NCI-H187 (cell line): ENCODE measurements around the gene PLCD3.

ENCODE experiments used
- DNase-seq, 2 experiments: peaks; one replicate each; lab custom pipeline; 2025; lab: John Stamatoyannopoulos, UW

Gene PLCD3

GRCh38 chr17:45101883-45102811 is 30.2 kb downstream of the PLCD3 start:
- no peak for DNase-seq

- DNase-seq: no peak
Observed at GRCh38 chr17:45101546-45101882, 30.8 kb downstream of the PLCD3 start.

DNA sequence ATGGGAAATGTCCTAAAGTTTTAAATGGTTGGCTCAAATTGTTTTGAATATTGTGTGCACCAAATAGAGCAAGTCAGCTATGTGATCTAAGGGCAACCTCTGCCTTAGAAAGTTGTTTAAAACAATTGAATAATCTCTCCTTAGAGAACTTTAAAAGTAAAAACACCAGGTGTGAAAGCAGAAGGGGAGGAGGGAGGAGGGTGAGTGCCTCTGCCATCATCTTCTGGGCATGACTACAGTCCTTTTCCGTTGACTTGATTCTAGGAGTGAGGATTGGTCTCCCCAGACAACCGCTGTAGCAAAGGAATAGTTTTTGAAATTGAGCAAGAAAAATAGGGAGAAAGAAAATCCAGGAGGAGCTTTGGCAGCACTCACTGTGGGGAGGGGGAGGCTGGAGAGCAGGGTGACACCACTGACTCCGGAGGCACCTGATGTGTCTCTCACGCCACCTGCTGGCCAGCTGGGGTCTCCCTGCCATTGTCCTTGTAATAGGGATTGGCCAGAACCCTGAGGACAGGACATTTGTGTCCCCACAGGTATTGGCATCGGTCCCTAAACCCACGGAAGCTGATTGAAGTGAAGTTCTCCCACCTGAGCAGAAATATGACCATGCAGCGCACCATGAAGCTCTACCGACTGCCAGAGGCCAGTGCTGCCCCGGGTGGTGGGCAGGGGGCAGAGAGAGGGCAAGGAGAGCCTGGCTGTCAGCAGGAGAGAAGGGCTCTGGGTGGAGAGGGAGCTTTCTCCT is 33.3 kb downstream of the PLCD3 start:
- DNase-seq: peak; percentile 50

GRCh38 chr17:45098081-45098868 is 34.0 kb downstream of the PLCD3 start:
- no peak for DNase-seq

DNA sequence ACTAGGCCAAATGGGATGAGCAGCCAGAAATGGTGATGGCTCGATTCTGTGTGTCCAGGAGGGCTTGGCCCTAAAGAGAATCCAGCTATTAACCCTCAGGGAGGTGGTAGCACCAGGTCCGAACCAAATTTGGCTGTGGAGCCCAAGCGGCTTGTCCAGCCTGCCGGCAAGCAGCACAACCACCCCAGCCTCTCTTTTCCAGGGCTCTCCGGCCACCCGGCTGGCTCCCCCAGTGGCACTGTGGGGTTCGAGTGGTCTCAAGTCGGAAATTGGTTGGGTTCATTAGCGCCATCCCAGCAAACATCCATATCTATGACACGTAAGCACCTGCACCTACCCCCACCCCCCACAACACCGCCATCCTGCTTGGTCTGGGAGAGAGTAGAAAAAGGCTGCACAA is 35.4 kb downstream of the PLCD3 start:
- no peak for DNase-seq

- DNase-seq: no peak
Observed at GRCh38 chr17:45096141-45096540, 36.2 kb downstream of the PLCD3 start.

- DNase-seq: no peak
Observed at GRCh38 chr17:45093444-45094110, 38.7 kb downstream of the PLCD3 start.

GRCh38 chr17:45092911-45093430 is 39.3 kb downstream of the PLCD3 start:
- no peak for DNase-seq

DNA sequence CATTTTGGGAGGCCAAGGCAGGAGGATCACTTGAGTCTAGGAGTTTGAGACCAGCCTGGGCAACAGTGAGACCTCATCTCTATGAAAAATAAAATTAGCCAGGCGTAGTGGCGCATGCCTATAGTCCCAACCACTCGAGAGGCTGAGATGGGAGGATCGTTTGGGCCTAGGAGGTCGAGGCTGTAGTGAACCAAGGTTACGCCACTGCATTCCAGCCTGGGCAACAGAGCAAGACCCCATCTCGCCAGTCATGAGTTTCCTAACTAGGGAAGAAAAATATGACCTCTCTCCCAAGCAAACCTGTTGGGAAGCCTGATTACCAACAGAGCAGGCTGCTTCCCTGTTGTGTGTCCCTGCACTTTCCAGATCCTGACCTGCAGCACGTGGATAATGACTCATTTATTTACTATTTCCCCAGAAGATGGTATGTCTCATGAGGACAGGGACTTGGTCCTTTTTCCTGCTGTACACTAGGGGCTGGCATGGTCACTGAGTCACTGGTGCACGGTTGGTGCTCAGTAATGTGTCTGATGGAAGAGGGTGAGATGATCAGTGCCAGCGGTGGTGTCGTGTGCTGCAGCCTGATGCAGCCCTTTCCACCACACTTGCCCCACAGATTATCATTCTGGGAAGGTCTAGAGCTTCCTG is 40.4 kb downstream of the PLCD3 start:
- DNase-seq: no peak

DNA sequence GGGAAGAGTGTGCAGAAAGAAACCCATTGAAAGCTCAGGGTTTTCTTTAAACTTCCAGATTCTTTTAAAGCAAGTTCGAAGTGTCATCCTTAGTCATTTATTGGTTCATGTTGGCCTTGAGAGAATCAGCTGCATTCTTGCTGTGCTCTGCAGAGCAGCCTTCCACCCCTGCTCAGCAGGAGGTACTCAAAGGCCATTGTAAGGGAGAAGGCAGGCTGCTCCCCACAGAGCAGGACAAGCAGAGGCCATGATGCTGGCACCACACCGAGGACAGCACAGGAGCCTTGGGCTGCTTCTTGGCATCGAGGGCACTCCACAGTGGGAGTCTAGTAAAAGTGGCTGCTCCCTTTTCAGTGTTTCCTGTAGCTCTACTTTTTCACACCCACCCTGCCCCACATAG is 41.6 kb downstream of the PLCD3 start:
- no peak for DNase-seq

DNA sequence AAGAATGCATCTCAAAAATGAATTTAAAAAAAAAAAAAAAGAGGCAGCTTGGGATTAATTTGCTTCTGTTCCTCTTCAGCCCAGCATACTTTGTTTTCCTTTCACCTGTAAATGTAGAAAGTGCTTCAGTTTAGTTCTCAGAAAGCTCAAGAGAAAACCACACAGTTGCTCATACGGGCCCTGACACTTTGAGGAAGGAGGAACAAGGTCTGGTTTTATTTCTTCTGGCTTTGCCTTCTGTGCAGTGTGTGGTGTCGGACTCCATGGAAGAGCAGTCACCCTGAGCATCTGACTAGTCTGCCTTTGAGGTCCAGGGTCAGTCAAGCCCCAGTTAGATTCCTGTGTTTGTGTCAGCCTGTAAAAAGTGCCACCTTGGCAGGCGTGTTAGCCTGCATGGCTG is 43.6 kb downstream of the PLCD3 start:
- no peak for DNase-seq

- no peak for DNase-seq
Observed at GRCh38 chr17:45087978-45088377, 44.3 kb downstream of the PLCD3 start.

GRCh38 chr17:45087504-45087975 is 44.8 kb downstream of the PLCD3 start:
- DNase-seq: no peak

GRCh38 chr17:45086865-45087503 is 45.3 kb downstream of the PLCD3 start:
- no peak for DNase-seq

DNA sequence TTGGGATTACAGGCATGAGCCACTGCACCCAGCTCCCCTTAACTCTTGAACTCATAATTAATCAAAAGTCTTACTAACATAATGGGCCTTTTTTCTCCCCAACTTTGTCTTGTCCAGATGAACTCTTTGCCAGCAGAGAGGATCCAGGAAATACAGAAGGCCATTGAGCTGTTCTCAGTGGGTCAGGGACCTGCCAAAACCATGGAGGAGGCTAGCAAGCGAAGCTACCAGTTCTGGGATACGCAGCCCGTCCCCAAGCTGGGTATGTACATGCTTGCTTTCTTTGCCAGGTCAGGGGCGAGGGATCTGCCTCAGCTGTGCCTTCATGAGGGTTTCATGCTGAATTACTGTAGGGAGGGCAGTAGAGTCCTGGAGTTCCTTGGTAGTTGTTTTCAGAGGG is 45.9 kb downstream of the PLCD3 start:
- DNase-seq: no peak

GRCh38 chr17:45081047-45081703 is 51.1 kb downstream of the PLCD3 start:
- DNase-seq: no peak

DNA sequence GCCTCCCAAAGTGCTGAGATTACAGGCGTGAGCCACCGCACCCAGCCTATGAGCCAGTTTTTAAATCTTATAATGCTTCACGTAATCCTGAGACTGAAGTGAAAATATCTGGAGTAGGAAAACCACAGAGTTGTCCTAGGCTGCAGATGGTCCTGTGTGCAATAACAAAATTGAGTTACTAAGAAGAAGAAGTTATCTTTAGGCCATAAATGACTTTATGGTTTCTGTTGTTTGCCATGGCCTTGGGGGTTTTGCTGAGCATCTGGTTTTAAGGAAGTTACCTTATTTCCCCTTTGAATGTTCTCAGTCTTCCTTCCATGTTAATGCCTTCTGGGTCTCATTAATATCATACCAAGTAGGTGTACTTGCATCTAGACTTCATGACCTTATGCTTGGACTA is 54.7 kb downstream of the PLCD3 start:
- DNase-seq: no peak

GRCh38 chr17:45073414-45074070 is 58.8 kb downstream of the PLCD3 start:
- no peak for DNase-seq

DNA sequence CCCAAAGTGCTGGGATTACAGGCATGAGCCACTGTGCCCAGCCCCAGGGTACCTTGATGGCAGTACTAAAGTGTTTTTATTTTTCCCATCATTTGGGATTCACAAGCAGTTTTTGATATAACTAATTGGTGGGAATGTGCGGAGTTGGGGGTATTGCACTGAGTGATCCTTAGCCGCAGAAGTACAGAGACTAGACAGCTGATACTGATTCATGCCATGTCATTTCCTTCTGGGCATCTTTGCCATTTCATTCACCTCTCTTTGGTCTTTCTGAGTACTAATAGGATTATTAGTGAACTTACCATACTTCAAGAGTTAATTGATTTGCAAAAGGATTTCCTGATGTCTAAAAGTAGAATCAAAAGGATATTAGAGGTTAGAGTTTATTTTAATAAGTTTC is 61.5 kb downstream of the PLCD3 start:
- DNase-seq: no peak

DNA sequence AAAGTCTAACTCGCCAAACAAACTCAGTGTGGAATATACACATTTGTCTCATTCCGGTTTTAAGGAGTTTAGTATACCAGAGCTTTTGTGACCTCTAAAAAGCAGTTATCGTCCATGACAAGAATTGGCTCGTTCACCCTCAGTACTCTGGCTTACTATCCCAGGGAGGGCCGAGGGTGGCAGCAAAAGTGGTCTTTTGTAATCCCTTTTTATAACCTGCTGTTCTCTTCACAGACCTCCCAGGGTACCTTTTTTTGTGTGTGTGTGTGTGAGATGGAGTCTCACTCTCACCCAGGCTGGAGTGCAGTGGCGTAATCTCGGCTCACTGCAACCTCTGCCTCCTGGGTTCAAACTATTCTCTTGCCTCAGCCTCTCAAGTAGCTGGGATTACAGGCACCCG is 62.3 kb downstream of the PLCD3 start:
- no peak for DNase-seq
